GM12875 (cell line): Measurements from ENCODE around the gene RASGRF1.

Experiments used
- H3K4me3 ChIP-seq: one replicate; pipeline ENCODE4 v1.5.1; 2011; ENCODE audit warnings: low read depth, low read length, control low read depth
- CTCF ChIP-seq: IDR thresholded peaks from 2 replicates; pipeline ENCODE4 v1.5.1; 2011; ENCODE audit warnings: low read depth, mild to moderate bottlenecking, control low read depth, inconsistent platforms, low read length, moderate library complexity, borderline replicate concordance; ENCODE audit not compliant: insufficient read depth

RASGRF1 gene

DNA sequence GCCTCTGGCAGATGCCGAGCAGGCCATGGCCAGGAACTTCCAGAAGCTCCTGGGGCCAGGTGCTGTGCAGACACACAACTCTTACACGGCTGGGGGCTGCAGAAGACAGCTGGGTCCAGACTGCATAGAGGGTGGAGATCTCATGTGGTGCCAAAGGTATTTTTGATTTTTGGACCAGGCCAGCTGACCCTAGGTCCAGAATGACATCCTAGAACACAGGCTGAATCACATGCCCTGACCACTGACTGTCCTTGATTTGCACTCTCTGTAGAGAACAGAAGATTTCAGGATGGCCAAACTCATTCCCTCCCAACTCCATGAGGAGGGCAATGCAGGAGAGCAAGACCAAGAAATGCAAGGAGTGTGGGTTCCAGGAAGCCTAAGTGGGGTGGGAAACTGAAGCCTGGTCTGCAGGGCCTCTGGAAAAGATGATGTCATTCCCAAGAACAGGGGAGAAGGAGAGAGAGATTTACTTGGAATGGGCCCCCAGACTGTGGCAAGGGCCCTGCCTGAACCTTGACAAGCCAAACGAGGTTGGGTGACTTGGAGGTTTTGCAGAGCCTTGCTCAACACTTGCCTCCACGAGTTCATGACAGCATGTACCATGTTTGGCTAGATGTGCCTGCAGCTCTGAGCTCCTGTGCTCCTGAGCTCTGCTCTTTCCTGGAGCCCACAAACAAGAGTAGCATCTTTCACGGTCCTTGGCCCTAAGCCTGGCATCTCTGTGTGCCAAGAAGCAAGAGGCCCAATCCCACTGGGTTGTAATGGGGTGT lies 107.2 kb downstream of the RASGRF1 start:
- no peak overlapping the region for H3K4me3 ChIP-seq
- TF ChIP-seq CTCF, result no peak

DNA sequence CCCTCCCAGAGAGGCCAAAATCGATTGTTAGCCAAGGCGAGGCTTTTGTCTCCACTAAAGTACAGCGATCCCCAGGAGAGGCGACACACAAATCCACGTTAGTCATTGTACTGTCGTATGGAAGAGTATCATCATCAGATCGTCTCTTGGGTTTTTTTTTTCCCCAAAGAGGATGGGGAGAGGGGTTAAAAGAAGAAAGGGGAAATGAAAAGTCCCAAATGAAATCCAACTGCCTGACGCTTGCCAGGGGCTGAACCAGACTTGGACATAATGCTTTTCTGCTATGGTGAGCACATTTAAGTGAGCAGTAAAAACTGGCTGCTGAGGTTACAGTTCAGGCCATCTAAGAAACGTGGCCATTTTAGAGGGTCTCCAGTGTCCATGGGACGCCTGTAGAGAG lies 107.8 kb downstream of the RASGRF1 start:
- no peak overlapping the region for H3K4me3 ChIP-seq
- no peak for TF ChIP-seq CTCF

DNA sequence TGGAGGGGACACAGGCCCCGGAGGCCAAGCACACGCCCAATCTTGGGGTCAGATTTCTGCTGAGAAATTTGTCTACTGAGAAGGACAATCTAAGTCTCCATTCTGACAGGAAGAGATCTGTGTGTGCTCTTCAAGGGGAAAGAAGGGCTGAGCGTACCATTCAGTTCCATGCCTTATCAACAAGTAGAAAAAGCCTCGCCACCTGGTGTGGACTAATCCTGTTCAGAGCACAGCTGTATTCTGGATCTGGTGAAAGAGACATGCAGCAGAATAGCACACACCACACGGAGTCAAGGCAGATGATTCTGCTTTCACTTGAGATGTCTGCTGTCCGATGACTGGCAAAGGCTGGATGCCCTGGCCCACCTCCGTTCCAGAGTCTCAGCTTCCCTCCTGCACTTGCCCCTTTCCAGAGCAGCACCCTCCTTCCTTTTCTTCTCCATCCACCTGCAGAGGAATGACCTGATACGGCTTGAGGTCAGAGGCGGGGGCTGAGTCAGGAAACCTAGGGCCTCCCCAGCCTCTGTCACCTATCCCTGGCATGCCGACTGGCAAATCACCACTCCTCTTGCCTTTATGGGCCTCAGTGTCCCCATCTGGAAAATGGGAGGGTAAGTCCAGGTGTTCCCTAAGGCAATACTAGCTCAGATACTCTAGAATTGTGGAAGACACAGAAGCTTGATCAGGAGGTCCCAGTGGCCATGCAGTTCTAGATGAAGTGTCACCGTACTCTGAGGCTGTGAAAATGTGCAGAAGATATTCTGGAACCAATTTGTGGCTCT lies 108.9 kb downstream of the RASGRF1 start:
- no peak overlapping the region for H3K4me3 ChIP-seq
- no peak for TF ChIP-seq CTCF

DNA sequence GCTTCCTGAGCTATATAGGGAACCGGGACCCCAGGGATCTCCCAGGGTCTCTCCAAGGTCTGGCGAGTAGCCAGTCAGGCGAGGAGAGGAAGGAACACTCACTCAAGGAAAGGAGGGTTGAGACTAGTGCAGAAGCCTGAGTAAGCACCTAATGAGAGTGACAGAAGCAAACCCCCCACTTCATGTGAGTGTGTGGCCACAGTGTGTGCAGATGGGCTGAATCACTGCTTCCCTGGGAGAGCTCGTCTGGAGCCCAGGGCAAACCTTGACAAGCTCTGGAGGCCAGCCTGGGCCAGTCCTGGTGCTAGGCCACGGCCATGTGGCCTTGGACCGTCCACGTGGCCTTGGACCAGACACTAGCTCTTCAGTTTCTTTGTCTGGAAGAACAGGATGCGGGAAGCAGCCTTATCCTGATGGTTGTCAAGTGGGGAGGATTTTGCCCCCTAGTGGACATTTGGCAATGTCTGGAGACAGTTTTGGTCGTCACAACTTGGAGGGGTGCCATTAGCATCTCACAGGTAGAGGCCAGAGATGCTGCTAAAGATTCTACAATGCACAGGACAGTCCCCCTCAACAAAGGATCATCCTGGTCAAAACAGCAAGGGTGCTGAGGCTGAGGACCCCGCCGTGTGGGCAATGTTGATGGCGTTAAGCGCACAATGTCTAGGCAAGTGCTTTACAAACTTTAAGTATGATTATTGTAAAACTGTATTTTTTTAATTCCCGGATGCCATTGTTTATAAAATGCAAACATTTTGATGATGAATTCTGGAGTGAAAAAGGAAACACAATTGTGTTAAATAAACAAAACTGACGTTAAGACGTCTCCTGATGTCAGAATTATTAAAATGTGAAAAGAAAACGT lies 110.9 kb downstream of the RASGRF1 start:
- peak; percentile 78 for TF ChIP-seq CTCF
- peak overlapping the region; percentile 76 for H3K4me3 ChIP-seq

GRCh38 chr15:78978601-78979179 lies 111.9 kb downstream of the RASGRF1 start:
- peak overlapping the region; percentile 76 for H3K4me3 ChIP-seq
- no peak for TF ChIP-seq CTCF

GRCh38 chr15:78977591-78978347 lies 112.8 kb downstream of the RASGRF1 start:
- H3K4me3 ChIP-seq, result peak overlapping the region; percentile 37
- TF ChIP-seq CTCF, result no peak
